ENCODE results near the gene PPIC. TPM values are rescaled to one million over a fixed set of nuclear protein-coding genes. Genes with fewer than 3 reads are reported as not detected.
"Not testable (repeated sequence)": the region's sequence is repeated elsewhere in the genome, so short reads cannot be mapped to it uniquely, and the experiment has no call there.

The PPIC gene
- total RNA-seq, 5 donors from 2014 or later (not counting 1 experiment from before 2014, with no cell fraction given): 0.26 TPM; not detected in 4

GRCh38 chr5:122973759-122974158, 62.8 kb downstream of the PPIC start:
- H3K9me3 ChIP-seq; H3K9me3 Mint-ChIP-seq; H3K27me3 ChIP-seq (replicated peaks in 1 of 2; ENCODE audit: control insufficient read depth in 2 of 2, extremely low read depth in 1 of 2, insufficient read depth in 2 of 2, low read length in 1 of 2); H3K4me1 ChIP-seq (ENCODE audit: control insufficient read depth in 1 of 2, extremely low read depth in 1 of 2, insufficient read depth in 2 of 2, low read length in 2 of 2); H3K4me3 ChIP-seq (ENCODE audit: control insufficient read depth in 1 of 2, extremely low read depth in 1 of 2, low read length in 1 of 2); H3K27me3 Mint-ChIP-seq; H3K4me3 Mint-ChIP-seq; DNase-seq; POLR2A ChIA-PET; H3K4me1 Mint-ChIP-seq; ATAC-seq (replicated peaks in 1 of 4); H3K27ac ChIP-seq (ENCODE audit: low read length); H3K27ac Mint-ChIP-seq; CTCF ChIA-PET; H3K36me3 ChIP-seq (ENCODE audit: control insufficient read depth in 2 of 2, extremely low read depth in 1 of 2, insufficient read depth in 1 of 2, low read length in 1 of 2): not testable (repeated sequence)
- WGBS (ENCODE audit: insufficient coverage): no CpG with 5 or more reads among the region's 1 CpG
- peaks cover 25% of the 10 kb centered on the region for H3K36me3 Mint-ChIP-seq

Other genes starting within 250 kb of the PPIC start
- gene SNX24, start 191.1 kb downstream of the PPIC start, total RNA-seq: 1 to 10 TPM; 2.2 to 4.9 (median 3.8) TPM
- gene PRDM6, start 52.5 kb upstream of the PPIC start, total RNA-seq: under 1 TPM in 1 of 5 donors, not detected in 4; 0.03 TPM

Measured in T-cell (primary cell).